MM.1S (cell line): ENCODE data around the gene KLHL9.
A peak's percentile ranks its signal among the peaks of the same experiment; 100 is the strongest.

Source experiments
- DNase-seq: peaks from one replicate; pipeline ENCODE4 v3.0.0-alpha.2; 2015
- H2AFZ ChIP-seq: fragments of 300-600 bp; sonication (generic); 2 replicates; pipeline ENCODE4 v1.6.0; 2016; ENCODE audit warnings: antibody characterized with exemption, low read length
- H3F3A ChIP-seq: fragments of 300-600 bp; sonication (generic); 2 replicates; pipeline ENCODE4 v1.6.1; 2016; ENCODE audit warnings: mild to moderate bottlenecking, antibody characterized with exemption, low read length, moderate library complexity, mixed read lengths; ENCODE audit not compliant: insufficient read depth
- H3K27ac ChIP-seq: fragments of 300-600 bp; sonication (generic); 2 replicates; pipeline ENCODE4 v1.5.1; 2016; ENCODE audit warnings: mild to moderate bottlenecking, low read length
- H3K27me3 ChIP-seq: fragments of 300-600 bp; sonication (generic); replicated peaks from 2 replicates; pipeline ENCODE4 v1.6.0; 2016; ENCODE audit warnings: low read length; ENCODE audit not compliant: insufficient read depth
- H3K36me3 ChIP-seq: fragments of 300-600 bp; sonication (generic); replicated peaks from 2 replicates; pipeline ENCODE4 v1.6.1; 2016; ENCODE audit warnings: mild to moderate bottlenecking, low read length, mixed read lengths; ENCODE audit not compliant: insufficient read depth
- H3K4me1 ChIP-seq: fragments of 300-600 bp; sonication (generic); 2 replicates; pipeline ENCODE4 v1.6.1; 2016; ENCODE audit warnings: low read length, mixed read lengths
- H3K4me2 ChIP-seq: fragments of 300-600 bp; sonication (generic); 2 replicates; pipeline ENCODE4 v1.6.0; 2016; ENCODE audit warnings: low read depth, low read length
- H3K4me3 ChIP-seq: fragments of 300-600 bp; sonication (generic); 2 replicates; pipeline ENCODE4 v1.5.1; 2016; ENCODE audit warnings: low read length, mixed read lengths
- H3K79me2 ChIP-seq: fragments of 300-600 bp; sonication (generic); 2 replicates; pipeline ENCODE4 v1.6.1; 2016; ENCODE audit warnings: mixed run types, low read length, mixed read lengths
- H3K9ac ChIP-seq: fragments of 300-600 bp; sonication (generic); 2 replicates; pipeline ENCODE4 v1.6.1; 2016; ENCODE audit warnings: low read length, mixed read lengths
- H3K9me2 ChIP-seq: fragments of 300-600 bp; sonication (generic); replicated peaks from 2 replicates; pipeline ENCODE4 v1.6.1; 2016; ENCODE audit warnings: mild to moderate bottlenecking, low read length, mixed read lengths; ENCODE audit not compliant: insufficient read depth
- H3K9me3 ChIP-seq: fragments of 300-600 bp; sonication (generic); replicated peaks from 2 replicates; pipeline ENCODE4 v1.6.1; 2016; ENCODE audit warnings: mild to moderate bottlenecking, low read length, mixed read lengths; ENCODE audit not compliant: insufficient read depth
- H4K20me1 ChIP-seq: fragments of 300-600 bp; sonication (generic); 2 replicates; pipeline ENCODE4 v1.6.1; 2016; ENCODE audit warnings: mild to moderate bottlenecking, low read length, moderate library complexity, mixed read lengths; ENCODE audit not compliant: insufficient read depth
- EZH2 ChIP-seq: fragments of 300-600 bp; sonication (generic); optimal IDR thresholded peaks from 2 replicates; pipeline ENCODE3; 2017; ENCODE audit warnings: low read depth, mild to moderate bottlenecking, antibody characterized with exemption, low read length, mixed read lengths
- EZH2phosphoT487 ChIP-seq: fragments of 300-600 bp; sonication (generic); IDR thresholded peaks from 2 replicates; pipeline ENCODE4 v1.6.1; 2018; ENCODE audit warnings: antibody characterized with exemption, low read length
- TF ChIP-seq, protein P1 (sequence below): fragments of 300-600 bp; sonication (generic); IDR thresholded peaks from 2 replicates; pipeline ENCODE4 v1.5.1; 2016; ENCODE audit warnings: antibody characterized with exemption, low read length, mixed read lengths

Gene KLHL9

DNA sequence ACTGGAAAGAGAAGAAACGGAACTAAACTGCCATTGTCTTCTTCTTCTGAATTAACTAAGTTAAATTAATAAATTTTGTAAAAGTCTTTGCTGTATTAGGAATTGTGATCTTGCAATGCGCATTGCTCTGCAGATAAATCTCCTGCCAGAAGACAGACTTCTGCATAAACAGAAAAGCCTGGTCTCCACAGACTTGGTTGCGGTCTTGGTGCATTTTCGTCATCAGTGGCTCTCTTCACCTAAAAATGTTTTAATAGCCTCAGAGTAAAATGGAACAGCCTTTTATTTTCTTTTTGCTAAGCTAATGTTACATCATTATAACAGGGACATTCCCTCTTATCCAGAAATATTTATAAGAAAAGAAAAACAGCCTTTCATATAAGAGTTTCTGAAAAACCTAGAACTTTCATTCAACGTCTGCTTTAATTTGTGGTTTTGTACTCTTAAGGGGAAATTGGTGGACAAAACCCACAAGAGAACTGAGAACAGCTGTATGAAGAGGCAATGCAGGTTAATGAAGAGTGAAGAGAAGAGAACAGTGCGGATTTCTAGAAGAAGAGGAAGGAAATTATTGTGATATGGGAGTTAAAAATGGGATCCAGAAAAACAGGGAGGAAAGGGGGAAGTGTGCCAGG lies 40.2 kb downstream of the KLHL9 start:
- Histone ChIP-seq H3K9ac (no peak overlapping the region), H4K20me1 (no peaks in the 10 kb centered on the region), H3K9me3 (no peaks in the 10 kb centered on the region), H3K4me2 (no peak overlapping the region), H3K27ac (no peak overlapping the region), H3K79me2 (no peaks in the 10 kb centered on the region), H2AFZ (no peak overlapping the region), H3K36me3 (no peaks in the 10 kb centered on the region), H3K4me3 (no peak overlapping the region), H3K4me1 (no peaks in the 10 kb centered on the region), H3F3A (no peaks in the 10 kb centered on the region), H3K9me2 (no peaks in the 10 kb centered on the region), H3K27me3 (no peaks in the 10 kb centered on the region)
- no peak for TF ChIP-seq EZH2
- TF ChIP-seq, protein P1, sequence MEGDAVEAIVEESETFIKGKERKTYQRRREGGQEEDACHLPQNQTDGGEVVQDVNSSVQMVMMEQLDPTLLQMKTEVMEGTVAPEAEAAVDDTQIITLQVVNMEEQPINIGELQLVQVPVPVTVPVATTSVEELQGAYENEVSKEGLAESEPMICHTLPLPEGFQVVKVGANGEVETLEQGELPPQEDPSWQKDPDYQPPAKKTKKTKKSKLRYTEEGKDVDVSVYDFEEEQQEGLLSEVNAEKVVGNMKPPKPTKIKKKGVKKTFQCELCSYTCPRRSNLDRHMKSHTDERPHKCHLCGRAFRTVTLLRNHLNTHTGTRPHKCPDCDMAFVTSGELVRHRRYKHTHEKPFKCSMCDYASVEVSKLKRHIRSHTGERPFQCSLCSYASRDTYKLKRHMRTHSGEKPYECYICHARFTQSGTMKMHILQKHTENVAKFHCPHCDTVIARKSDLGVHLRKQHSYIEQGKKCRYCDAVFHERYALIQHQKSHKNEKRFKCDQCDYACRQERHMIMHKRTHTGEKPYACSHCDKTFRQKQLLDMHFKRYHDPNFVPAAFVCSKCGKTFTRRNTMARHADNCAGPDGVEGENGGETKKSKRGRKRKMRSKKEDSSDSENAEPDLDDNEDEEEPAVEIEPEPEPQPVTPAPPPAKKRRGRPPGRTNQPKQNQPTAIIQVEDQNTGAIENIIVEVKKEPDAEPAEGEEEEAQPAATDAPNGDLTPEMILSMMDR, result no peak
- TF ChIP-seq EZH2phosphoT487, result no peak
- DNase-seq, result peak; percentile 7

DNA sequence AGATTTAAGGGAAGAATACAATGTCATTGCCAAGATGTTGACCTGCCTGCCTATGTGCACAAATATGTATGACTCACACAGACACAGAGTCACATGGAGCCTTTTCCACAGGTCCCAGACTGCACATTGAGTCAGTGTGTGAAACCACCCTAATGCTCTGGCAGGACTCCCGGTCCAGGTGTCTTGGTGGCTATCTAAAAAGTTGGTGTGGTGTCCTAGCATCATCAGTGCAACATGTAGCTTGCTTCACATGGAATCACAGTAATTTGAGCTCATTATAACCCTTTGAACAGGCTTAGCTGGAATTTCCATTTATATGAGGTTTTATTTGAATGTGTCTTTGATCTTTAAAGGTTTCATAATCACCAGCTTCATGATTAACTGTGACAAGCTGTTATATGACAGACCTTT lies 40.8 kb downstream of the KLHL9 start:
- Histone ChIP-seq H3K9ac (no peak overlapping the region), H3K36me3 (no peaks in the 10 kb centered on the region), H2AFZ (no peak overlapping the region), H3F3A (no peaks in the 10 kb centered on the region), H4K20me1 (no peaks in the 10 kb centered on the region), H3K79me2 (no peaks in the 10 kb centered on the region), H3K4me3 (no peak overlapping the region), H3K27ac (no peak overlapping the region), H3K9me2 (no peaks in the 10 kb centered on the region), H3K9me3 (no peaks in the 10 kb centered on the region), H3K4me2 (no peak overlapping the region), H3K27me3 (no peaks in the 10 kb centered on the region), H3K4me1 (no peaks in the 10 kb centered on the region)
- DNase-seq, result no peak
- TF ChIP-seq EZH2phosphoT487, result no peak
- TF ChIP-seq EZH2, result no peak
- TF ChIP-seq, protein P1, result no peak

DNA sequence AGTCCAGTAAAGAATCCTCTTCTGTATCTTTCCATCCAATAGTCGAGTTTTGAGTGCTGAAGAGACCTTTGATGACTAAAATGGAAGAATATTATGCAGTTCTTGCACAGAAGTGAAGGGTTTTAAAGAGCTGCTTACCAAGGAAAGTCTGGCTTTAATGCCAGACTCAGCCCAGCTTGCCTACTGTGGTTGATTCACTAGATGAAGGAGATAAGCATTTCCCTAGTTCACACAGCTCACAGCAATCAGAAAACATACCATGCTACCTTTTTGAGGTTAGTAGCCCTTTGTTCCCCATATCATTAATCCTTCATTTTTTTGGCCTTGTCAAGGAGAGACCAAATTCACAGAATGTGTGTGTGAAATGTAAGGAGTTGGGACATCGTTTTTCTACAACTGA lies 45.4 kb downstream of the KLHL9 start:
- H3K4me3 ChIP-seq, result no peak overlapping the region
- H3K9me2 ChIP-seq, result no peaks in the 10 kb centered on the region
- TF ChIP-seq EZH2phosphoT487, result no peak
- TF ChIP-seq, protein P1, result no peak
- no peak for TF ChIP-seq EZH2
- H3K36me3 ChIP-seq, result no peaks in the 10 kb centered on the region
- H3K9ac ChIP-seq, result no peak overlapping the region
- H3F3A ChIP-seq, result no peaks in the 10 kb centered on the region
- no peaks in the 10 kb centered on the region for H3K79me2 ChIP-seq
- H4K20me1 ChIP-seq, result no peaks in the 10 kb centered on the region
- no peak overlapping the region for H3K27ac ChIP-seq
- H3K4me2 ChIP-seq, result no peak overlapping the region
- H3K9me3 ChIP-seq, result no peaks in the 10 kb centered on the region
- H3K27me3 ChIP-seq, result no peaks in the 10 kb centered on the region
- no peak for DNase-seq
- no peak overlapping the region for H2AFZ ChIP-seq
- no peaks in the 10 kb centered on the region for H3K4me1 ChIP-seq
